ENCODE results near the gene HDHD5.

HDHD5 gene

DNA sequence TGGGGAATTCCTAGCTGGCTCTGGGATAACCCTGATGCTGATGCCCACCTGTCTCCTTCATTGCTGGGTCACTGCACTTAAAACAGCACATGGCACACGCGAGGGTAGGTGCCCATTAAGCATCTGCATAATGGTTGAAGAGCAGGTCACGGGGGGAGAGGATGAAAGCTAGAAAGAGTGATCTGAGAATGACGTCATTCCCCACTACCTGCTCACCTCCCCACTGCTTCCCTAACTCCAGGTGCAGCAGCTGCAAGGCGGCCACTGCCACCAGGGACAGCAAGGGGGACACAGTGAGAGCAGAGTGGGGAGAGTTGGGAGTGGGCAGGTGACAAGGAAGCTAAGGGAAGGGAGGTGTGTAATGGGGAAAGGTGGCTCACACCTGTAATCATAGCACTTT lies 33.1 kb upstream of the HDHD5 start:
- TF ChIP-seq CTCF (conservative IDR thresholded peaks at IDR 0.05): no peak
- H3K27ac ChIP-seq: no peak overlapping the region

DNA sequence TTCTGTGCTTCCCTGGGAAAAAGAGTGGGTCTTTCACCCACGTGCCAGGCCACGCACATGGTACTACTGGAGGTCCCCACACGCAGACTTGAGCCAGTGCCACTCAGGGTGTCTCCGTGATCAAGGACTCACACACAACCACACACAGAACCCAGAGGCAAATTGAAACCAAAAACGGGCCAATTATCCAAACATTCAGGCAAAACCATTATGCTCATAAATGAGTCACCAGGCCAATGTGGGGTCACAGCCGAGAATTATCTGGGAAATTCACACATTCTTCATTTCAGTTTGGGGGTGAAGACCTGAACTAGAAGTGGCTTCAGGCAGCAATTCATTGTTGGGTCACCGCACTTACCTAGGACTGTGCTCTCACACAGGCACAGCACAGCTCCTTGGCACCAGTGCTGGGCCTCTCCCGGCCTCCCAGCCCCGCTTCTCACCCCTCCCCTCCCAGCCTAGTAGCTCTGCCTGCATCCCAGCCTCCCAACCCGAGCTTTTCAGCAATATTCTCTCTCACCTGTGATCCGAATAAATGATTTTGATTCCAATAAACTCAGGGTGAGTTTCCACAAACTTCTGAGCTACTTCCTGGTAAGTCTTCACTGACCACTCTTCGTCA lies 32.2 kb upstream of the HDHD5 start:
- TF ChIP-seq CTCF (conservative IDR thresholded peaks at IDR 0.05): no peak
- no peak overlapping the region for H3K27ac ChIP-seq

- TF ChIP-seq CTCF (conservative IDR thresholded peaks at IDR 0.05): no peak
- no peak overlapping the region for H3K27ac ChIP-seq
Measured at GRCh38 chr22:17190702-17191101, 31.6 kb upstream of the HDHD5 start.

DNA sequence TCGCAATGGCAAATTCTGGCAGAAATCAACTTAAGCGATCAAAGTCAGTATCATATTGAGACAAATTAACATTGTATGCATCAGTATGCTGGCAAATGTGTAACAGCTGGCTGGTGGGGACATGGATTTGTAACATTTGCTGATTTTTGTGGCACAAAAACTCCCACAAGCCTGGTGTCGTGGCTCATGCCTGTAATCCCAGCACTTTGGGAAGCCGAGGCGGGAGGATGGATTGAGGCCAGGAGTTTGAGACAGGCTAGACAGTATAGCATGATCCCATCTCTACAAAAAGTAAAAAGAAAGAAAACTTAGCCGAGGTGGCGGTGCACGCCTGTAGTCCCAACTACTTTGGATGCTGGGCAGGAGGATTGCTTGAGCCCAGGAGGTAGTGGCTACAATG lies 17.6 kb upstream of the HDHD5 start:
- H3K27ac ChIP-seq: no peak overlapping the region
- TF ChIP-seq CTCF (conservative IDR thresholded peaks at IDR 0.05): no peak

GRCh38 chr22:17172029-17172833 lies 13.2 kb upstream of the HDHD5 start:
- TF ChIP-seq CTCF (conservative IDR thresholded peaks at IDR 0.05): peak; percentile 44; the same call in 1 of the 2 replicates
- peak overlapping the region; percentile 96 for H3K27ac ChIP-seq

DNA sequence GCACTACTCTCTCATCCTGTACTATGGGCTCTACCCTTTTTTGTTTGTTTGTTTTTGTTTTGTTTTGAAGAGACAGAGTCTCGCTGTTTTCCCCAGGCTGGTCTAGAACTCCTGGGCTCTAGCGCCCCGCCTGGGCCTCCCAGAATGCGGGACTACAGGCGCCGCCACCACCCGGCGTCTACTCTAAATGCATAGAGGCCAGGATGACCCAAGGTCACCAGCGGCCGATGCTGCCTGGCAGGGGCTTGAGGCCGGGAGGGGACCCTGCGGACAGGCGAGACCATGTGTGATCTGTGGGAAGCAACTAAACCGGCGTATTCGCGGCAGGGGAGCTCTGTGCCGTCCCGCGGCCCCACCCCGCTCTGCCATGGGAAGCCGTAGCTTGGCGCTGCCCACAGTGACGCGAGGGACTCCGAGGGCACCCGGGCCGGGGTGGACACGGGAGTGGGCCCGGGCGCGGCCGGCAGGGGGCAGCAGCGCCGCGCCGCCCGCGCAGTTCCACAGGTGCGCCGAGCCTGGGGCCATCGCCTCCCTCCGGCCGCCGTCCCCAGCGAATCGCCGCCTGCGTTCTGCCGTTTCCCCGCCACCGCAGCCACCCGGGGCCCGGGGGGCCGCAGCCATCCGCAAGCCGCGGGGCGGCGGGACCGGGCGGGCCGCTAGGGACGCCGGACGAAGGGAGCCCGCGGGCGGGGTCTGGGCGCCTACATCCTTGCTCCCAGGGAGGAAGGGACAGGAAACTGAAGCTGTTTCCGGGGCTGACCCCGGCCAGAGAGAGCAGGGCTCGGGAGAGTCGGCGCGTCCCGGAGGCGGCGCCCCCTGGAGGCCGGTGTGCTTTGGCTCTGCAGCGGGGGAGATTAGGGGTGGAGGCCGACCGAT lies 12.3 kb upstream of the HDHD5 start:
- TF ChIP-seq CTCF (conservative IDR thresholded peaks at IDR 0.05): peak; percentile 99

DNA sequence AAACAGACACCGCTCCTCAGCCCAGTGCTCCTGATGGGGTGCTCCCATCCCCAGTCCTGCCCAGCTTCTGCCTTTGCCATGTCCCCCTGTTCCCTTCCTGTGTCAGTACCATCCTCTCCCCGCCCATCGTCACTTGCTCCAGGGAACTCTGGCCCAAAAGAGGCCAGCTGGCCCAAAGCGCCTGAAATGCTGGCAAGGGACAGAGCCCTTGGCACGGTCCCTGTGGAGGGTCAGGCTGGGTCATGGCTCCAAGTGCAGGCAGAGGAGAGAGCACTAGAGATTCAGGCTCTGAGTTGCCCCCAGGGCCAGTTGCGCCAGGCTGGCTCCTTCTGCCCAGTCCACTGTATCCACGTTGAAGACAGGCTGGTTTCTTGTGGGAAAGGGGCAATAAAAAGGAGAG lies 8.4 kb upstream of the HDHD5 start:
- H3K27ac ChIP-seq: peak overlapping the region; percentile 65
- no peak for TF ChIP-seq CTCF (conservative IDR thresholded peaks at IDR 0.05)

More for the DNA sequence above, 12.3 kb upstream of the HDHD5 start:
- peak overlapping the region; percentile 96 for H3K27ac ChIP-seq

Measured in VCaP (cell line).